ENCODE results near the gene ADCY6. TPM values are rescaled to one million over a fixed set of nuclear protein-coding genes. Genes with fewer than 3 reads are reported as not detected.

The ADCY6 gene
- total and polyA plus RNA-seq, 4 donors = 4.3 to 30.5 (median 10.5) TPM

GRCh38 chr12:48823281-48823680 lies 34.4 kb upstream of the ADCY6 start:
- Histone ChIP-seq H3K9me3 (ENCODE audit: control insufficient read depth in 4 of 4, low read length in 3 of 4) (no peaks in the 10 kb centered on the region), H3K4me3 (ENCODE audit: low read depth in 1 of 3, low read length in 3 of 3) (no peak overlapping the region), H3K36me3 (ENCODE audit: control insufficient read depth in 4 of 4, insufficient read depth in 3 of 4, low read depth in 1 of 4, low read length in 3 of 4) (no peaks in the 10 kb centered on the region), H3K27ac (ENCODE audit: low read depth in 1 of 2, low read length in 2 of 2) (no peak overlapping the region), H3K27me3 (ENCODE audit: control insufficient read depth in 4 of 4, insufficient read depth in 4 of 4, low read length in 3 of 4) (no peaks in the 10 kb centered on the region), H3K9ac (ENCODE audit: low read depth in 1 of 2, low read length in 2 of 2) (no peak overlapping the region), H3K4me1 (ENCODE audit: control insufficient read depth in 4 of 4, insufficient read depth in 4 of 4, low read length in 3 of 4) (peaks cover 0 to 6% (median 1%) of the 10 kb centered on the region in 4 donors)
- no peak for DNase-seq (ENCODE audit: low spot score)
- TF ChIP-seq FOXA1 (IDR thresholded peaks at IDR 0.05) = no peak
- no peak for TF ChIP-seq MAX (IDR thresholded peaks at IDR 0.05)
- no peak for TF ChIP-seq RXRA (IDR thresholded peaks at IDR 0.05)
- TF ChIP-seq FOXA2 (IDR thresholded peaks at IDR 0.05) = no peak
- no peak for TF ChIP-seq SP1 (IDR thresholded peaks at IDR 0.05)
- no peak for TF ChIP-seq YY1 (IDR thresholded peaks at IDR 0.05)
- TF ChIP-seq RAD21 (IDR thresholded peaks at IDR 0.05) = no peak
- TF ChIP-seq HNF4G (IDR thresholded peaks at IDR 0.05) = no peak
- TF ChIP-seq HNF4A (conservative IDR thresholded peaks at IDR 0.05) = no peak
- no peak for TF ChIP-seq JUND (IDR thresholded peaks at IDR 0.05)
- TF ChIP-seq CTCF (IDR thresholded peaks at IDR 0.05; ENCODE audit: low read depth, low read length, missing input control) = no peak
- no peak for TF ChIP-seq GABPA (IDR thresholded peaks at IDR 0.05 in 1 of 2, conservative IDR thresholded peaks at IDR 0.05 in 1 of 2)
- no peak for TF ChIP-seq ATF3 (IDR thresholded peaks at IDR 0.05)
- no peak for TF ChIP-seq ZBTB33 (IDR thresholded peaks at IDR 0.05)
- WGBS = 89% methylated on average over 11 of the region's 11 CpGs

GRCh38 chr12:48822711-48823110 lies 33.8 kb upstream of the ADCY6 start:
- Histone ChIP-seq H3K27ac (ENCODE audit: low read depth in 1 of 2, low read length in 2 of 2) (no peak overlapping the region), H3K4me1 (ENCODE audit: control insufficient read depth in 4 of 4, insufficient read depth in 4 of 4, low read length in 3 of 4) (peaks cover 0 to 11% (median 5%) of the 10 kb centered on the region in 4 donors), H3K36me3 (ENCODE audit: control insufficient read depth in 4 of 4, insufficient read depth in 3 of 4, low read depth in 1 of 4, low read length in 3 of 4) (no peaks in the 10 kb centered on the region), H3K4me3 (ENCODE audit: low read depth in 1 of 3, low read length in 3 of 3) (no peak overlapping the region), H3K27me3 (ENCODE audit: control insufficient read depth in 4 of 4, insufficient read depth in 4 of 4, low read length in 3 of 4) (no peaks in the 10 kb centered on the region), H3K9ac (ENCODE audit: low read depth in 1 of 2, low read length in 2 of 2) (no peak overlapping the region), H3K9me3 (ENCODE audit: control insufficient read depth in 4 of 4, low read length in 3 of 4) (no peaks in the 10 kb centered on the region)
- 82% methylated on average over 2 of the region's 2 CpGs for WGBS
- TF ChIP-seq GABPA (IDR thresholded peaks at IDR 0.05 in 1 of 2, conservative IDR thresholded peaks at IDR 0.05 in 1 of 2) (no peak), HNF4G (IDR thresholded peaks at IDR 0.05) (no peak), RAD21 (IDR thresholded peaks at IDR 0.05) (no peak), TAF1 (conservative IDR thresholded peaks at IDR 0.05) (no peak), RXRA (IDR thresholded peaks at IDR 0.05) (no peak)
- DNase-seq (ENCODE audit: low spot score) = no peak

GRCh38 chr12:48822139-48822538 lies 33.2 kb upstream of the ADCY6 start:
- H3K4me1 ChIP-seq (ENCODE audit: control insufficient read depth in 4 of 4, insufficient read depth in 4 of 4, low read length in 3 of 4) = peaks cover 0 to 12% (median 6%) of the 10 kb centered on the region in 4 donors
- H3K27me3 ChIP-seq (ENCODE audit: control insufficient read depth in 4 of 4, insufficient read depth in 4 of 4, low read length in 3 of 4) = peaks cover 0 to 4% (median 1%) of the 10 kb centered on the region in 4 donors
- H3K27ac ChIP-seq (ENCODE audit: low read depth in 1 of 2, low read length in 2 of 2) = no peak overlapping the region
- no peak overlapping the region for H3K4me3 ChIP-seq (ENCODE audit: low read depth in 1 of 3, low read length in 3 of 3)
- H3K9ac ChIP-seq (ENCODE audit: low read depth in 1 of 2, low read length in 2 of 2) = no peak overlapping the region
- 80% methylated on average over 5 of the region's 5 CpGs for WGBS
- no peaks in the 10 kb centered on the region for H3K9me3 ChIP-seq (ENCODE audit: control insufficient read depth in 4 of 4, low read length in 3 of 4)
- no peak for DNase-seq (ENCODE audit: low spot score)
- no peaks in the 10 kb centered on the region for H3K36me3 ChIP-seq (ENCODE audit: control insufficient read depth in 4 of 4, insufficient read depth in 3 of 4, low read depth in 1 of 4, low read length in 3 of 4)
- TF ChIP-seq CTCF (IDR thresholded peaks at IDR 0.05; ENCODE audit: low read depth, low read length, missing input control) (no peak), JUND (IDR thresholded peaks at IDR 0.05) (no peak), RAD21 (IDR thresholded peaks at IDR 0.05) (no peak), FOXA1 (IDR thresholded peaks at IDR 0.05) (no peak), EGR1 (IDR thresholded peaks at IDR 0.05; ENCODE audit: low read depth in 2 of 2) (no peak), ATF3 (IDR thresholded peaks at IDR 0.05) (no peak), MAX (IDR thresholded peaks at IDR 0.05) (no peak), FOXA2 (IDR thresholded peaks at IDR 0.05) (no peak)

All from liver (tissue), 9 donors.